Ovary (tissue), 3 donors: Measurements from ENCODE around the gene CERCAM.

ENCODE experiments used
- CTCF ChIP-seq, 3 donors: fragments of 450-650 bp in 2 of 3; fragments of 200-600 bp in 1 of 3; IDR thresholded peaks; one replicate each; pipeline versions ENCODE4 v1.5.1 to v1.8.0; 2016 to 2022; ENCODE audit warnings: antibody characterized with exemption in 3 of 3, mild to moderate bottlenecking in 1 of 3
- EP300 ChIP-seq: sonication (generic); formaldehyde crosslinking; IDR thresholded peaks from one replicate; pipeline ENCODE4 v1.6.1; 2017; ENCODE audit warnings: antibody characterized with exemption
- donor health status: DM: no; HTN: no; CAD: no.

GRCh38 chr9:128408963-128409431 is 11.7 kb upstream of the CERCAM start:
- no peak for TF ChIP-seq CTCF (IDR thresholded peaks at IDR 0.05)
- no peak for TF ChIP-seq EP300
